ENCODE data around the gene PNISR. TPM values are rescaled to one million over a fixed set of nuclear protein-coding genes. Genes with fewer than 3 reads are reported as not detected.

PNISR gene, protein sequence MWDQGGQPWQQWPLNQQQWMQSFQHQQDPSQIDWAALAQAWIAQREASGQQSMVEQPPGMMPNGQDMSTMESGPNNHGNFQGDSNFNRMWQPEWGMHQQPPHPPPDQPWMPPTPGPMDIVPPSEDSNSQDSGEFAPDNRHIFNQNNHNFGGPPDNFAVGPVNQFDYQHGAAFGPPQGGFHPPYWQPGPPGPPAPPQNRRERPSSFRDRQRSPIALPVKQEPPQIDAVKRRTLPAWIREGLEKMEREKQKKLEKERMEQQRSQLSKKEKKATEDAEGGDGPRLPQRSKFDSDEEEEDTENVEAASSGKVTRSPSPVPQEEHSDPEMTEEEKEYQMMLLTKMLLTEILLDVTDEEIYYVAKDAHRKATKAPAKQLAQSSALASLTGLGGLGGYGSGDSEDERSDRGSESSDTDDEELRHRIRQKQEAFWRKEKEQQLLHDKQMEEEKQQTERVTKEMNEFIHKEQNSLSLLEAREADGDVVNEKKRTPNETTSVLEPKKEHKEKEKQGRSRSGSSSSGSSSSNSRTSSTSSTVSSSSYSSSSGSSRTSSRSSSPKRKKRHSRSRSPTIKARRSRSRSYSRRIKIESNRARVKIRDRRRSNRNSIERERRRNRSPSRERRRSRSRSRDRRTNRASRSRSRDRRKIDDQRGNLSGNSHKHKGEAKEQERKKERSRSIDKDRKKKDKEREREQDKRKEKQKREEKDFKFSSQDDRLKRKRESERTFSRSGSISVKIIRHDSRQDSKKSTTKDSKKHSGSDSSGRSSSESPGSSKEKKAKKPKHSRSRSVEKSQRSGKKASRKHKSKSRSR
- 23.4 to 31.3 TPM (median 26.4 TPM) in 5 replicates for total RNA-seq (2022; extraction: Qiagen RNA extraction)

GRCh38 chr6:99424761-99425646 lies at the start of gene PNISR:
Gene PNISR, minus strand, starts transcription at chr6:99425308. Its CDS starts 10,649 bp downstream, at chr6:99414659.

GRCh38 chr6:99393698-99394531 lies 31.2 kb downstream of the PNISR start, which contains the start of gene COQ3:
Gene COQ3, minus strand, starts transcription at chr6:99394195. Its CDS starts 16 bp downstream, at chr6:99394179.

DNA sequence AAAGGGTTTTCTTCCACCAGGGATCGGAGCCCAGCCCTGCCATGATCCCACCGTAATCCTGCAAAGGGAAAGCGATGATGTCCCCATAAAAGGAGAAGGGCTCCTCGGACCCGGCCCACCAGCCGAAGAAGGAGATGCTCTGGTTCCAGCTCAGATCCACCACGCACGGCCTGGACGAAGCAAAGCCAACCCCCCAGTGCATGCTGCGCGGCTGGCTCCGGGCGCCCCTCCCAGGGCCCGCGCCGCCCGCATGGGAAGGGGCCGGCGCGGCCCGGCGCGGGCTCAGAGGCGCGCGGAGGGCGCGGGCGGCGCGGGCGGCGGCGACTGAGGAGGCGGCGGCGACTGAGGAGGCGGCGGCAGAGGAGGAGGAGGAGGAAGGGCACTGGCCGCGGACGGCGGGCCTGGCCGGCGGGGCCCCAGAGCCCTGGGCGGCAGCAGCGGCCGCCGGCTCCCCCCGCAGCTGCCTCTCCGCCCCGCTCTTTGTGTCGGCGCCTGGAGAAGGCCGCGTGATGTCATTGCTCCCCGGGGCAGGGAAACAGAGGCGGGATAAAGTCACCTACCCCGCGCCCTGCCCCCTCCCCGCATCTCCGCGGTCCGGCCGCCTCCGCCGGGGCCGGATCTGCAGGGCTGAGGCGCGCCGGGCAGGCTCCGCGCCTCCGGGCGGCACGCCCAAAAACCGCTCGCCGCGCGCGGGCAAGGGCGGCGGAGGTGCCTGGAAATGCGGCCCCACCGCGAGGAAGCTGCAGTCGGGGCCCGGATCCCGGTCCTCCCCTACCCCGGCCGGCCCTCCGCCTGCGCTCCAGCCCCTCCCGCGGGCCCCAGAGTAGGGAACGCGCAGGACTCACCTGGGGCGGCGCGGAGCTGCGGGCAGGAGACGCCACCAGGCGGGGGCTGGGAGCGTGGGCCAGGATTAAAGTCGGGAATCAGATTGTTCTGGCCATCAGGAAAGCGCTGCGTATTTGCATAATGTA lies 75.7 kb downstream of the PNISR start, which contains the start of gene FAXC:
Gene FAXC, minus strand, starts transcription at position 504 of the 971 bp plus-strand sequence. Its CDS starts 302 bp downstream, at position 202.

Other genes starting within 250 kb of the PNISR start
- 6.3 to 7.8 TPM (median 7.2 TPM) in 5 replicates for gene FAXC, start 75.6 kb downstream of the PNISR start, total RNA-seq (2022; extraction: Qiagen RNA extraction)
- 9.3 to 13.3 TPM (median 10.7 TPM) in 5 replicates for gene COQ3, start 31.1 kb downstream of the PNISR start, total RNA-seq (2022; extraction: Qiagen RNA extraction)
- 3.8 to 5.9 TPM (median 5.1 TPM) in 5 replicates for gene USP45, start 90.1 kb upstream of the PNISR start, total RNA-seq (2022; extraction: Qiagen RNA extraction)
- gene CCNC, start 143.4 kb upstream of the PNISR start, total RNA-seq (2022; extraction: Qiagen RNA extraction) = 25.0 to 39.7 TPM (median 28.4 TPM) in 5 replicates
- 0.71 to 1.1 TPM (median 1.0 TPM) in 5 replicates for gene PRDM13, start 181.5 kb upstream of the PNISR start, total RNA-seq (2022; extraction: Qiagen RNA extraction)